Muscle layer of duodenum (tissue), 2 donors: ENCODE data around the gene COA1.
"Not testable (repeated sequence)": the region's sequence is repeated elsewhere in the genome, so short reads cannot be mapped to it uniquely, and the experiment has no call there.

ENCODE experiments used
- H3K27ac ChIP-seq: one replicate; pipeline ENCODE4 v1.7.0; 2013; ENCODE audit warnings: mild to moderate bottlenecking, low read length
- H3K27me3 ChIP-seq: one replicate; pipeline ENCODE4 v1.7.0; 2013; ENCODE audit warnings: low read depth, mild to moderate bottlenecking, control low read depth, low read length
- H3K36me3 ChIP-seq, 2 donors: one replicate each; pipeline ENCODE4 v1.7.0; 2013; ENCODE audit warnings: low read length in 2 of 2, control low read depth in 1 of 2, mild to moderate bottlenecking in 1 of 2; ENCODE audit not compliant: insufficient read depth in 2 of 2, control insufficient read depth in 1 of 2
- H3K4me1 ChIP-seq, 2 donors: one replicate each; pipeline ENCODE4 v1.7.0; 2013; ENCODE audit warnings: low read length in 2 of 2, mild to moderate bottlenecking in 2 of 2, control low read depth in 1 of 2, moderate library complexity in 1 of 2; ENCODE audit not compliant: insufficient read depth in 2 of 2, control insufficient read depth in 1 of 2
- H3K4me3 ChIP-seq, 2 donors: one replicate each; pipeline ENCODE4 v1.7.0; 2013; ENCODE audit warnings: low read length in 2 of 2, low read depth in 1 of 2, mild to moderate bottlenecking in 1 of 2
- H3K9me3 ChIP-seq, 2 donors: one replicate each; pipeline ENCODE4 v1.7.0; 2013; ENCODE audit warnings: low read length in 2 of 2, control low read depth in 1 of 2, mild to moderate bottlenecking in 1 of 2; ENCODE audit not compliant: control insufficient read depth in 1 of 2
- donor health status: healthy.

COA1 gene

GRCh38 chr7:43716598-43716997, 12.7 kb downstream of the COA1 start:
- Histone ChIP-seq H3K4me3 (no peak overlapping the region), H3K4me1 (no peaks in the 10 kb centered on the region), H3K27ac (no peak overlapping the region)

GRCh38 chr7:43715966-43716365, 13.4 kb downstream of the COA1 start:
- not testable (repeated sequence) for H3K36me3 ChIP-seq, H3K27ac ChIP-seq, H3K4me1 ChIP-seq, H3K4me3 ChIP-seq, H3K27me3 ChIP-seq, H3K9me3 ChIP-seq

More at GRCh38 chr7:43716598-43716997, 12.7 kb downstream of the COA1 start:
- Histone ChIP-seq H3K27me3 (no peaks in the 10 kb centered on the region), H3K36me3 (no peaks in the 10 kb centered on the region), H3K9me3 (no peaks in the 10 kb centered on the region)

GRCh38 chr7:43711503-43711902, 17.8 kb downstream of the COA1 start:
- Histone ChIP-seq H3K4me3 (no peak overlapping the region), H3K27ac (no peak overlapping the region), H3K4me1 (no peaks in the 10 kb centered on the region), H3K36me3 (no peaks in the 10 kb centered on the region), H3K27me3 (no peaks in the 10 kb centered on the region), H3K9me3 (no peaks in the 10 kb centered on the region)

GRCh38 chr7:43708055-43708454, 21.3 kb downstream of the COA1 start:
- H3K36me3 ChIP-seq, H3K27ac ChIP-seq, H3K27me3 ChIP-seq, H3K9me3 ChIP-seq, H3K4me3 ChIP-seq, H3K4me1 ChIP-seq: not testable (repeated sequence)

- Histone ChIP-seq H3K9me3 (no peaks in the 10 kb centered on the region), H3K27ac (no peak overlapping the region), H3K27me3 (no peaks in the 10 kb centered on the region), H3K36me3 (peaks cover 3 to 4% of the 10 kb centered on the region in 2 donors), H3K4me3 (no peak overlapping the region), H3K4me1 (peaks cover 0 to 8% of the 10 kb centered on the region in 2 donors)
Observed at GRCh38 chr7:43703573-43703972, 25.8 kb downstream of the COA1 start.

GRCh38 chr7:43702974-43703373, 26.3 kb downstream of the COA1 start:
- no peak overlapping the region for H3K27ac ChIP-seq
- H3K9me3 ChIP-seq = no peaks in the 10 kb centered on the region
- no peaks in the 10 kb centered on the region for H3K27me3 ChIP-seq
- peaks cover 3 to 4% of the 10 kb centered on the region in 2 donors for H3K36me3 ChIP-seq
- H3K4me1 ChIP-seq = peaks cover 0 to 8% of the 10 kb centered on the region in 2 donors
- no peak overlapping the region for H3K4me3 ChIP-seq

- H3K4me3 ChIP-seq = no peak overlapping the region
- H3K9me3 ChIP-seq = no peaks in the 10 kb centered on the region
- no peak overlapping the region for H3K27ac ChIP-seq
- peaks cover 3 to 4% of the 10 kb centered on the region in 2 donors for H3K36me3 ChIP-seq
- H3K4me1 ChIP-seq = peaks cover 0 to 8% of the 10 kb centered on the region in 2 donors
- H3K27me3 ChIP-seq = no peaks in the 10 kb centered on the region
Observed at GRCh38 chr7:43701929-43702328, 27.4 kb downstream of the COA1 start.

GRCh38 chr7:43701500-43701854, 27.8 kb downstream of the COA1 start:
- Histone ChIP-seq H3K36me3 (peaks cover 3 to 4% of the 10 kb centered on the region in 2 donors), H3K4me1 (peaks cover 0 to 8% of the 10 kb centered on the region in 2 donors), H3K4me3 (no peak overlapping the region), H3K27me3 (no peaks in the 10 kb centered on the region), H3K27ac (no peak overlapping the region), H3K9me3 (no peaks in the 10 kb centered on the region)

- Histone ChIP-seq H3K4me1 (peaks cover 0 to 8% of the 10 kb centered on the region in 2 donors), H3K4me3 (no peak overlapping the region), H3K9me3 (no peaks in the 10 kb centered on the region), H3K27ac (no peak overlapping the region), H3K36me3 (peaks cover 3 to 4% of the 10 kb centered on the region in 2 donors), H3K27me3 (no peaks in the 10 kb centered on the region)
Observed at GRCh38 chr7:43700646-43701499, 28.4 kb downstream of the COA1 start.

GRCh38 chr7:43700059-43700501, 29.2 kb downstream of the COA1 start:
- H3K27ac ChIP-seq = no peak overlapping the region
- H3K4me1 ChIP-seq = peaks cover 0 to 8% of the 10 kb centered on the region in 2 donors
- peaks cover 3% of the 10 kb centered on the region in 2 donors for H3K36me3 ChIP-seq
- H3K9me3 ChIP-seq = no peaks in the 10 kb centered on the region
- H3K4me3 ChIP-seq = no peak overlapping the region
- no peaks in the 10 kb centered on the region for H3K27me3 ChIP-seq

- Histone ChIP-seq H3K4me3 (no peak overlapping the region), H3K36me3 (no peaks in the 10 kb centered on the region), H3K9me3 (no peaks in the 10 kb centered on the region), H3K4me1 (peaks cover 0 to 8% of the 10 kb centered on the region in 2 donors), H3K27ac (no peak overlapping the region), H3K27me3 (no peaks in the 10 kb centered on the region)
Observed at GRCh38 chr7:43698460-43699255, 30.7 kb downstream of the COA1 start.
